ENCODE data around the gene SLC2A10.

GRCh38 chr20:46677608-46678007 lies 31.8 kb upstream of the SLC2A10 start:
- TF ChIP-seq TOX (CRISPR knock-in tag; IDR thresholded peaks at IDR 0.05; ENCODE audit: borderline replicate concordance), result no peak
- TF ChIP-seq GLIS3 (CRISPR knock-in tag; IDR thresholded peaks at IDR 0.05), result no peak
- no peak for TF ChIP-seq ZFP30 (CRISPR knock-in tag; IDR thresholded peaks at IDR 0.05)
- TF ChIP-seq ISL1 (CRISPR knock-in tag; IDR thresholded peaks at IDR 0.05), result no peak

All from SK-N-SH treated with all-trans-retinoic acid at 6 μM for 48 hours (cell line).